AG09309 (cell line): Measurements from ENCODE around the gene PPP3CB.

Source experiments
- DNase-seq: peaks from one replicate; pipeline ENCODE4 v3.0.0-alpha.2; 2010; ENCODE audit warnings: low read depth
- H3K4me3 ChIP-seq: 2 replicates; pipeline ENCODE4 v1.5.1; 2011; ENCODE audit warnings: mild to moderate bottlenecking, low read depth, low read length, moderate library complexity; ENCODE audit not compliant: control insufficient read depth
- CTCF ChIP-seq: IDR thresholded peaks from 2 replicates; pipeline ENCODE4 v1.5.1; 2011; ENCODE audit warnings: mild to moderate bottlenecking, low read depth, low read length, inconsistent platforms; ENCODE audit not compliant: insufficient read depth, control insufficient read depth; ENCODE audit errors: missing control alignments

PPP3CB gene

GRCh38 chr10:73522263-73522662, 26.4 kb upstream of the PPP3CB start:
- DNase-seq, result no peak
- H3K4me3 ChIP-seq, result no peak overlapping the region
- TF ChIP-seq CTCF, result no peak

GRCh38 chr10:73519336-73519735, 23.5 kb upstream of the PPP3CB start:
- no peak for TF ChIP-seq CTCF
- H3K4me3 ChIP-seq, result no peak overlapping the region
- DNase-seq, result no peak

- TF ChIP-seq CTCF, result no peak
- DNase-seq, result no peak
- H3K4me3 ChIP-seq, result no peak overlapping the region
Observed at GRCh38 chr10:73517166-73517888, 21.5 kb upstream of the PPP3CB start.

GRCh38 chr10:73512207-73512743, 16.5 kb upstream of the PPP3CB start:
- no peak for DNase-seq
- no peak for TF ChIP-seq CTCF
- H3K4me3 ChIP-seq, result no peak overlapping the region

- H3K4me3 ChIP-seq, result no peak overlapping the region
- DNase-seq, result no peak
- TF ChIP-seq CTCF, result no peak
Observed at GRCh38 chr10:73509695-73510094, 13.9 kb upstream of the PPP3CB start.

- DNase-seq, result no peak
- no peak overlapping the region for H3K4me3 ChIP-seq
- TF ChIP-seq CTCF, result no peak
Observed at GRCh38 chr10:73506491-73506890, 10.7 kb upstream of the PPP3CB start.
